ENCODE measurements around the gene KLHL15.

- TF ChIP-seq CTCF (IDR thresholded peaks at IDR 0.05; ENCODE audit: poor library complexity) (no peak), EZH2phosphoT487 (IDR thresholded peaks at IDR 0.05; ENCODE audit: low read depth, severe bottlenecking, unreplicated experiment) (no peak), EZH2 (IDR thresholded peaks at IDR 0.05; ENCODE audit: borderline replicate concordance) (no peak)
Measured at GRCh38 chrX:24017674-24018073, 9.3 kb downstream of the KLHL15 start.

Data from hepatocyte (in vitro differentiated cells).